NB4 (cell line): Measurements from ENCODE around the gene ASAP2.
A peak's percentile ranks its signal among the peaks of the same experiment; 100 is the strongest.

Experiments
- CTCF ChIP-seq: IDR thresholded peaks from one replicate; pipeline ENCODE4 v1.5.1; 2012; ENCODE audit warnings: low read depth, low read length
- POLR2A ChIP-seq: IDR thresholded peaks from 2 replicates; pipeline ENCODE4 v1.6.1; 2011; ENCODE audit warnings: mild to moderate bottlenecking; ENCODE audit not compliant: insufficient read length; ENCODE audit errors: extremely low read depth

- TF ChIP-seq CTCF (peak; percentile 91), POLR2A (no peak)
These were observed 127.1 kb downstream of the ASAP2 start for GRCh38 chr2:9333591-9334171.
